SK-N-SH treated with all-trans-retinoic acid at 6 μM for 48 hours (cell line): ENCODE results near the gene NOXA1.
"Not testable (repeated sequence)": the region's sequence is repeated elsewhere in the genome, so short reads cannot be mapped to it uniquely, and the experiment has no call there.

Experiments used
- ATAC-seq: fragments of 200-7000 bp; cut with Tn5 transposase; 3 replicates; pipeline ENCODE4 v1.9.1; 2020; ENCODE audit warnings: mild to moderate bottlenecking, moderate library complexity
- BACH2 ChIP-seq: fragments of 250-450 bp; sonication (Bioruptor Pico); IDR thresholded peaks from 2 replicates; pipeline ENCODE4 v1.9.0; 2021; ENCODE audit warnings: mild to moderate bottlenecking, borderline replicate concordance
- CSDC2 ChIP-seq: fragments of 250-450 bp; sonication (Bioruptor Pico); IDR thresholded peaks from 2 replicates; pipeline ENCODE4 v1.5.0; 2020; ENCODE audit warnings: mild to moderate bottlenecking, moderate library complexity
- ESRRG ChIP-seq: fragments of 250-450 bp; sonication (Bioruptor Pico); IDR thresholded peaks from 2 replicates; pipeline ENCODE4 v1.6.1; 2021; ENCODE audit warnings: mild to moderate bottlenecking
- GLIS3 ChIP-seq: fragments of 250-450 bp; sonication (Bioruptor Pico); IDR thresholded peaks from 2 replicates; pipeline ENCODE4 v1.5.0; 2020; ENCODE audit warnings: mild to moderate bottlenecking, moderate library complexity
- ISL1 ChIP-seq: fragments of 250-450 bp; sonication (Bioruptor Pico); IDR thresholded peaks from 2 replicates; pipeline ENCODE4 v2.1.2; 2022; ENCODE audit warnings: mild to moderate bottlenecking, moderate library complexity
- OSR1 ChIP-seq: fragments of 250-450 bp; sonication (Bioruptor Pico); IDR thresholded peaks from 2 replicates; pipeline ENCODE4 v1.8.0; 2022; ENCODE audit warnings: moderate library complexity, mild to moderate bottlenecking, inconsistent platforms
- PATZ1 ChIP-seq: fragments of 250-450 bp; sonication (Bioruptor Pico); IDR thresholded peaks from 2 replicates; pipeline ENCODE4 v1.8.0; 2020; ENCODE audit warnings: mild to moderate bottlenecking, moderate library complexity, borderline replicate concordance
- RARB ChIP-seq: fragments of 250-450 bp; sonication (Bioruptor Pico); IDR thresholded peaks from 2 replicates; pipeline ENCODE4 v1.8.0; 2021; ENCODE audit warnings: mild to moderate bottlenecking, moderate library complexity
- SNAI2 ChIP-seq: fragments of 250-450 bp; sonication (Bioruptor Pico); IDR thresholded peaks from 2 replicates; pipeline ENCODE4 v1.5.0; 2020; ENCODE audit warnings: mild to moderate bottlenecking, moderate library complexity
- TCF4 ChIP-seq: fragments of 250-450 bp; sonication (Bioruptor Pico); IDR thresholded peaks from 2 replicates; pipeline ENCODE4 v1.8.0; 2021; ENCODE audit warnings: mild to moderate bottlenecking, moderate library complexity, borderline replicate concordance
- TOX ChIP-seq: fragments of 250-450 bp; sonication (Bioruptor Pico); IDR thresholded peaks from 2 replicates; pipeline ENCODE4 v1.8.0; 2021; ENCODE audit warnings: mild to moderate bottlenecking, moderate library complexity, borderline replicate concordance
- ZC3H10 ChIP-seq: fragments of 250-450 bp; sonication (Bioruptor Pico); IDR thresholded peaks from 2 replicates; pipeline ENCODE4 v1.5.1; 2021; ENCODE audit warnings: mild to moderate bottlenecking, moderate library complexity
- ZFP3 ChIP-seq: fragments of 250-450 bp; sonication (Bioruptor Pico); IDR thresholded peaks from 2 replicates; pipeline ENCODE4 v1.5.0; 2020; ENCODE audit warnings: mild to moderate bottlenecking, moderate library complexity
- ZFP30 ChIP-seq: fragments of 450-650 bp; formaldehyde crosslinking; IDR thresholded peaks from 2 replicates; pipeline ENCODE4 v1.5.0; 2022; ENCODE audit warnings: mild to moderate bottlenecking, moderate library complexity
- ZNF565 ChIP-seq: fragments of 450-650 bp; formaldehyde crosslinking; conservative IDR thresholded peaks from 2 replicates; pipeline ENCODE4 v1.5.0; 2020; ENCODE audit warnings: low read depth, mild to moderate bottlenecking, moderate library complexity
- ZNF70 ChIP-seq: fragments of 450-650 bp; formaldehyde crosslinking; IDR thresholded peaks from 2 replicates; pipeline ENCODE4 v1.5.0; 2020; ENCODE audit warnings: mild to moderate bottlenecking, moderate library complexity
- ZNF8 ChIP-seq: fragments of 450-650 bp; formaldehyde crosslinking; IDR thresholded peaks from 2 replicates; pipeline ENCODE4 v1.5.0; 2020; ENCODE audit warnings: mild to moderate bottlenecking, moderate library complexity
- TF ChIP-seq, protein P1 (sequence below): fragments of 250-450 bp; sonication (Bioruptor Pico); IDR thresholded peaks from 2 replicates; pipeline ENCODE4 v1.8.0; 2021; ENCODE audit warnings: low read depth, mild to moderate bottlenecking, moderate library complexity, borderline replicate concordance
- TF ChIP-seq, protein P2 (sequence below): fragments of 250-450 bp; sonication (Bioruptor Pico); IDR thresholded peaks from 2 replicates; pipeline ENCODE4 v1.5.1; 2021; ENCODE audit warnings: mild to moderate bottlenecking, moderate library complexity
- TF ChIP-seq, protein P3 (sequence below): fragments of 250-450 bp; sonication (Bioruptor Pico); IDR thresholded peaks from 2 replicates; pipeline ENCODE4 v1.5.1; 2020; ENCODE audit warnings: low read depth, mild to moderate bottlenecking, moderate library complexity

The NOXA1 gene

GRCh38 chr9:137407590-137408300 is 15.4 kb upstream of the NOXA1 start:
- ATAC-seq, result no peak
- TF ChIP-seq ZFP30 (CRISPR knock-in tag) (no peak), ZNF565 (CRISPR knock-in tag) (no peak), ESRRG (CRISPR knock-in tag) (no peak), PATZ1 (CRISPR knock-in tag) (no peak), CSDC2 (CRISPR knock-in tag) (no peak), ZFP3 (no peak), TCF4 (CRISPR knock-in tag) (no peak), ZNF70 (CRISPR knock-in tag) (no peak), RARB (CRISPR knock-in tag) (no peak), ZNF8 (no peak), ZC3H10 (CRISPR knock-in tag) (no peak), GLIS3 (CRISPR knock-in tag) (no peak), BACH2 (no peak), TOX (CRISPR knock-in tag) (no peak), SNAI2 (CRISPR knock-in tag) (no peak)
- TF ChIP-seq, protein P1, sequence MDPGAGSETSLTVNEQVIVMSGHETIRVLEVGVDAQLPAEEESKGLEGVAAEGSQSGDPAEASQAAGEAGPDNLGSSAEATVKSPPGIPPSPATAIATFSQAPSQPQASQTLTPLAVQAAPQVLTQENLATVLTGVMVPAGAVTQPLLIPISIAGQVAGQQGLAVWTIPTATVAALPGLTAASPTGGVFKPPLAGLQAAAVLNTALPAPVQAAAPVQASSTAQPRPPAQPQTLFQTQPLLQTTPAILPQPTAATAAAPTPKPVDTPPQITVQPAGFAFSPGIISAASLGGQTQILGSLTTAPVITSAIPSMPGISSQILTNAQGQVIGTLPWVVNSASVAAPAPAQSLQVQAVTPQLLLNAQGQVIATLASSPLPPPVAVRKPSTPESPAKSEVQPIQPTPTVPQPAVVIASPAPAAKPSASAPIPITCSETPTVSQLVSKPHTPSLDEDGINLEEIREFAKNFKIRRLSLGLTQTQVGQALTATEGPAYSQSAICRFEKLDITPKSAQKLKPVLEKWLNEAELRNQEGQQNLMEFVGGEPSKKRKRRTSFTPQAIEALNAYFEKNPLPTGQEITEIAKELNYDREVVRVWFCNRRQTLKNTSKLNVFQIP (CRISPR knock-in tag), result no peak
- TF ChIP-seq, protein P2, sequence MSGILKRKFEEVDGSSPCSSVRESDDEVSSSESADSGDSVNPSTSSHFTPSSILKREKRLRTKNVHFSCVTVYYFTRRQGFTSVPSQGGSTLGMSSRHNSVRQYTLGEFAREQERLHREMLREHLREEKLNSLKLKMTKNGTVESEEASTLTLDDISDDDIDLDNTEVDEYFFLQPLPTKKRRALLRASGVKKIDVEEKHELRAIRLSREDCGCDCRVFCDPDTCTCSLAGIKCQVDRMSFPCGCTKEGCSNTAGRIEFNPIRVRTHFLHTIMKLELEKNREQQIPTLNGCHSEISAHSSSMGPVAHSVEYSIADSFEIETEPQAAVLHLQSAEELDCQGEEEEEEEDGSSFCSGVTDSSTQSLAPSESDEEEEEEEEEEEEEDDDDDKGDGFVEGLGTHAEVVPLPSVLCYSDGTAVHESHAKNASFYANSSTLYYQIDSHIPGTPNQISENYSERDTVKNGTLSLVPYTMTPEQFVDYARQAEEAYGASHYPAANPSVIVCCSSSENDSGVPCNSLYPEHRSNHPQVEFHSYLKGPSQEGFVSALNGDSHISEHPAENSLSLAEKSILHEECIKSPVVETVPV (CRISPR knock-in tag), result no peak
- TF ChIP-seq, protein P3, sequence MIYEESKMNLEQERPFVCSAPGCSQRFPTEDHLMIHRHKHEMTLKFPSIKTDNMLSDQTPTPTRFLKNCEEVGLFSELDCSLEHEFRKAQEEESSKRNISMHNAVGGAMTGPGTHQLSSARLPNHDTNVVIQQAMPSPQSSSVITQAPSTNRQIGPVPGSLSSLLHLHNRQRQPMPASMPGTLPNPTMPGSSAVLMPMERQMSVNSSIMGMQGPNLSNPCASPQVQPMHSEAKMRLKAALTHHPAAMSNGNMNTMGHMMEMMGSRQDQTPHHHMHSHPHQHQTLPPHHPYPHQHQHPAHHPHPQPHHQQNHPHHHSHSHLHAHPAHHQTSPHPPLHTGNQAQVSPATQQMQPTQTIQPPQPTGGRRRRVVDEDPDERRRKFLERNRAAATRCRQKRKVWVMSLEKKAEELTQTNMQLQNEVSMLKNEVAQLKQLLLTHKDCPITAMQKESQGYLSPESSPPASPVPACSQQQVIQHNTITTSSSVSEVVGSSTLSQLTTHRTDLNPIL (CRISPR knock-in tag), result no peak

DNA sequence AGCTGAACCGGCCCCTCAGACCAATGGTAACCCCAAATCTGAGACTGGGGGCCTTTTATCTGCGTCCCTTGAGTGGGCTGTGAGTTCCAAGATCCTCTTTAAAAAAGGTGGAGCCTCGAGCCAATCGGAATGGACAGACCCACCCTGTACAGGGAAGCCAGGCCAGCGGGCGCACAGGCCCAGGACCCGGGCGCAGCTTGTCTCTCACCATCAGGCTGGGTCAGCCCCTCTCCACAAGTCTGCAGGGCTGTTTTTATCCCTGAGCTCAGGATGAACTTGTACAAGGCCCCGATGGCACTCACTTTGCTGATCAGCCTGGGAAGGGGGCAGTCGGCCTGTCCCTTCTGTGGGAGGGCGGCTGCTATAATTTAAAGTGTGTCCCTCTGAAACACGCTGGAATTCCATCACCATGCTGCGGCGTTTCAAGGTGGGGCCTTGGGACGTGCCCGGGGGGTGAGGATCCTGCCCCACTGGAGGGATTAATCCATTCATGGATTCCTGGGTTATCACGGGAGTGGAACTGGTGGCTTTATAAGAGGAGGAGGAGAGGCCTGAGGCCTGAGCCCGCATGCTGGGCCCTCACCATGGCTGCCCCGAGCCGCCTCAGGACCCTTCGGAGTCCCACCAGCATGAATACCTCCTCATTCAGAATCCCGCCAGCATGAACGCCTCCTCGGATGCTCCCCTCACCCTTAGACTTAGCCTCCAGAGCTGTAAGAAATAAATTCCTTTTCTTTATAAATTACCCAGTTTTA is 14.4 kb upstream of the NOXA1 start:
- no peak for ATAC-seq

GRCh38 chr9:137409515-137409914 is 13.7 kb upstream of the NOXA1 start:
- no peak for ATAC-seq
- TF ChIP-seq, protein P2 (CRISPR knock-in tag), result no peak
- no peak for TF ChIP-seq TCF4 (CRISPR knock-in tag)
- TF ChIP-seq OSR1 (CRISPR knock-in tag), result no peak
- no peak for TF ChIP-seq ZFP3
- no peak for TF ChIP-seq ISL1 (CRISPR knock-in tag)
- no peak for TF ChIP-seq ZNF70 (CRISPR knock-in tag)
- no peak for TF ChIP-seq ZFP30 (CRISPR knock-in tag)
- TF ChIP-seq ZC3H10 (CRISPR knock-in tag), result no peak
- no peak for TF ChIP-seq SNAI2 (CRISPR knock-in tag)

More for the DNA sequence above, 14.4 kb upstream of the NOXA1 start:
- TF ChIP-seq, protein P2 (CRISPR knock-in tag), result no peak
- TF ChIP-seq TCF4 (CRISPR knock-in tag) (no peak), RARB (CRISPR knock-in tag) (no peak), ZNF565 (CRISPR knock-in tag) (no peak)

- ATAC-seq, result not testable (repeated sequence)
These were observed 12.8 kb upstream of the NOXA1 start for GRCh38 chr9:137410236-137410890.
